ENCODE results near the gene MRPL19. TPM values are rescaled to one million over a fixed set of nuclear protein-coding genes. Genes with fewer than 3 reads are reported as not detected.
A peak's percentile ranks its signal among the peaks of the same experiment; 100 is the strongest.

MRPL19 gene
- total and polyA plus RNA-seq, 10 of the 15 experiments (the other 5 are each of a cell fraction or from before 2014, with no cell fraction given) = 13.1 to 99.0 (median 56.6) TPM

DNA sequence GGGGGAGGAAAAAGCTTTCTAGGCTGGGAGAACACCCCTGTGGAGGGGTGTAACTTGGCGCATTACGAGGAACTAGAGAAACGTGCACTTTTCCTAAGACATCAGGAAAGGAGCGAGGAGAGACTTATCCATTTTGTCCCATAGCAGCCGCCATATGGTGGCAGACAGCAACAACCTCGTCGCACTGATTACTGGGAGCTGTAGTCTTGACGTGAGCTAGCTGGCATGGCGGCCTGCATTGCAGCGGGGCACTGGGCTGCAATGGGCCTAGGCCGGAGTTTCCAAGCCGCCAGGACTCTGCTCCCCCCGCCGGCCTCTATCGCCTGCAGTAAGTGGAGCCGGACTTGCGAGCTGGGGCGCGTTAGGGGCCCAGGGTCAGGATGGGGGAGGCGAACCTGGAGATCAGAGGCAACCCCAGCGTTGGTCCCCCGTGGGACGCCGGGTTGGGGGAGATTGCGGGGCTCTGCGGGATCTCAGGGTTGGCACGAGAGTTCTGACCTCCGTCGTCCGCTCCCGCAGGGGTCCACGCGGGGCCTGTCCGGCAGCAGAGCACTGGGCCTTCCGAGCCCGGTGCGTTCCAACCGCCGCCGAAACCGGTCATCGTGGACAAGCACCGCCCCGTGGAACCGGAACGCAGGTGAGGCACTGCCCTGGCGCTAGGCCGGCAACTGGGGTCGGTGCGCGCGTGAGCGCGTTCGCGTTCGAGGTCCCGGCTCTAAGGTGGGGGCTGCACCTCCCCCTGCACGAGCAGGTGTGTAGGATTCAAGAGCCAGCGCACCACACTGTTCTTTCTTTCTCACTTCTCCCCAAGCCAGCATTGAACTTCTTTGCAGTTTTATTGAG, at the start of gene MRPL19 (continued):
- TF ChIP-seq, protein P1, sequence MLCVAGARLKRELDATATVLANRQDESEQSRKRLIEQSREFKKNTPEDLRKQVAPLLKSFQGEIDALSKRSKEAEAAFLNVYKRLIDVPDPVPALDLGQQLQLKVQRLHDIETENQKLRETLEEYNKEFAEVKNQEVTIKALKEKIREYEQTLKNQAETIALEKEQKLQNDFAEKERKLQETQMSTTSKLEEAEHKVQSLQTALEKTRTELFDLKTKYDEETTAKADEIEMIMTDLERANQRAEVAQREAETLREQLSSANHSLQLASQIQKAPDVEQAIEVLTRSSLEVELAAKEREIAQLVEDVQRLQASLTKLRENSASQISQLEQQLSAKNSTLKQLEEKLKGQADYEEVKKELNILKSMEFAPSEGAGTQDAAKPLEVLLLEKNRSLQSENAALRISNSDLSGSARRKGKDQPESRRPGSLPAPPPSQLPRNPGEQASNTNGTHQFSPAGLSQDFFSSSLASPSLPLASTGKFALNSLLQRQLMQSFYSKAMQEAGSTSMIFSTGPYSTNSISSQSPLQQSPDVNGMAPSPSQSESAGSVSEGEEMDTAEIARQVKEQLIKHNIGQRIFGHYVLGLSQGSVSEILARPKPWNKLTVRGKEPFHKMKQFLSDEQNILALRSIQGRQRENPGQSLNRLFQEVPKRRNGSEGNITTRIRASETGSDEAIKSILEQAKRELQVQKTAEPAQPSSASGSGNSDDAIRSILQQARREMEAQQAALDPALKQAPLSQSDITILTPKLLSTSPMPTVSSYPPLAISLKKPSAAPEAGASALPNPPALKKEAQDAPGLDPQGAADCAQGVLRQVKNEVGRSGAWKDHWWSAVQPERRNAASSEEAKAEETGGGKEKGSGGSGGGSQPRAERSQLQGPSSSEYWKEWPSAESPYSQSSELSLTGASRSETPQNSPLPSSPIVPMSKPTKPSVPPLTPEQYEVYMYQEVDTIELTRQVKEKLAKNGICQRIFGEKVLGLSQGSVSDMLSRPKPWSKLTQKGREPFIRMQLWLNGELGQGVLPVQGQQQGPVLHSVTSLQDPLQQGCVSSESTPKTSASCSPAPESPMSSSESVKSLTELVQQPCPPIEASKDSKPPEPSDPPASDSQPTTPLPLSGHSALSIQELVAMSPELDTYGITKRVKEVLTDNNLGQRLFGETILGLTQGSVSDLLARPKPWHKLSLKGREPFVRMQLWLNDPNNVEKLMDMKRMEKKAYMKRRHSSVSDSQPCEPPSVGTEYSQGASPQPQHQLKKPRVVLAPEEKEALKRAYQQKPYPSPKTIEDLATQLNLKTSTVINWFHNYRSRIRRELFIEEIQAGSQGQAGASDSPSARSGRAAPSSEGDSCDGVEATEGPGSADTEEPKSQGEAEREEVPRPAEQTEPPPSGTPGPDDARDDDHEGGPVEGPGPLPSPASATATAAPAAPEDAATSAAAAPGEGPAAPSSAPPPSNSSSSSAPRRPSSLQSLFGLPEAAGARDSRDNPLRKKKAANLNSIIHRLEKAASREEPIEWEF (IDR thresholded peaks at IDR 0.05; ENCODE audit: insufficient replicate concordance, low read depth, low read length) = no peak
- peak; percentile 65 for TF ChIP-seq DPF2 (IDR thresholded peaks at IDR 0.05)
- TF ChIP-seq RAD21 (IDR thresholded peaks at IDR 0.05; ENCODE audit: insufficient read depth, low read depth, low read length) = no peak
- TF ChIP-seq PBX3 (IDR thresholded peaks at IDR 0.05; ENCODE audit: insufficient replicate concordance, low read depth, low read length) = no peak
- TF ChIP-seq PML (IDR thresholded peaks at IDR 0.05; ENCODE audit: low read length) = no peak
- TF ChIP-seq NBN (IDR thresholded peaks at IDR 0.05) = peak; percentile 72; the same call in 1 of the 2 replicates
- TF ChIP-seq PAX8 (IDR thresholded peaks at IDR 0.05) = no peak
- no peak for TF ChIP-seq TCF3 (IDR thresholded peaks at IDR 0.05; ENCODE audit: borderline replicate concordance, insufficient read depth, low read depth, low read length)
- TF ChIP-seq ETV6 (conservative IDR thresholded peaks at IDR 0.05 in 1 of 2, IDR thresholded peaks at IDR 0.05 in 1 of 2; ENCODE audit: borderline replicate concordance in 1 of 2, low read depth in 1 of 2) = no peak
- TF ChIP-seq PAX5 (IDR thresholded peaks at IDR 0.05; ENCODE audit: borderline replicate concordance, low read depth, low read length) = 0 out of 2 replicates have a peak, but pooled peaks have one; percentile 12
- peak; percentile 96 for TF ChIP-seq CREM (IDR thresholded peaks at IDR 0.05; ENCODE audit: low read depth)
- peak; percentile 64; the same call in 1 of the 2 replicates for TF ChIP-seq SMAD5 (IDR thresholded peaks at IDR 0.05; ENCODE audit: low read depth)
- TF ChIP-seq, protein P2, sequence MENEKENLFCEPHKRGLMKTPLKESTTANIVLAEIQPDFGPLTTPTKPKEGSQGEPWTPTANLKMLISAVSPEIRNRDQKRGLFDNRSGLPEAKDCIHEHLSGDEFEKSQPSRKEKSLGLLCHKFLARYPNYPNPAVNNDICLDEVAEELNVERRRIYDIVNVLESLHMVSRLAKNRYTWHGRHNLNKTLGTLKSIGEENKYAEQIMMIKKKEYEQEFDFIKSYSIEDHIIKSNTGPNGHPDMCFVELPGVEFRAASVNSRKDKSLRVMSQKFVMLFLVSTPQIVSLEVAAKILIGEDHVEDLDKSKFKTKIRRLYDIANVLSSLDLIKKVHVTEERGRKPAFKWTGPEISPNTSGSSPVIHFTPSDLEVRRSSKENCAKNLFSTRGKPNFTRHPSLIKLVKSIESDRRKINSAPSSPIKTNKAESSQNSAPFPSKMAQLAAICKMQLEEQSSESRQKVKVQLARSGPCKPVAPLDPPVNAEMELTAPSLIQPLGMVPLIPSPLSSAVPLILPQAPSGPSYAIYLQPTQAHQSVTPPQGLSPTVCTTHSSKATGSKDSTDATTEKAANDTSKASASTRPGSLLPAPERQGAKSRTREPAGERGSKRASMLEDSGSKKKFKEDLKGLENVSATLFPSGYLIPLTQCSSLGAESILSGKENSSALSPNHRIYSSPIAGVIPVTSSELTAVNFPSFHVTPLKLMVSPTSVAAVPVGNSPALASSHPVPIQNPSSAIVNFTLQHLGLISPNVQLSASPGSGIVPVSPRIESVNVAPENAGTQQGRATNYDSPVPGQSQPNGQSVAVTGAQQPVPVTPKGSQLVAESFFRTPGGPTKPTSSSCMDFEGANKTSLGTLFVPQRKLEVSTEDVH (IDR thresholded peaks at IDR 0.05; ENCODE audit: low read depth, partially characterized antibody) = no peak
- TF ChIP-seq, protein P3, sequence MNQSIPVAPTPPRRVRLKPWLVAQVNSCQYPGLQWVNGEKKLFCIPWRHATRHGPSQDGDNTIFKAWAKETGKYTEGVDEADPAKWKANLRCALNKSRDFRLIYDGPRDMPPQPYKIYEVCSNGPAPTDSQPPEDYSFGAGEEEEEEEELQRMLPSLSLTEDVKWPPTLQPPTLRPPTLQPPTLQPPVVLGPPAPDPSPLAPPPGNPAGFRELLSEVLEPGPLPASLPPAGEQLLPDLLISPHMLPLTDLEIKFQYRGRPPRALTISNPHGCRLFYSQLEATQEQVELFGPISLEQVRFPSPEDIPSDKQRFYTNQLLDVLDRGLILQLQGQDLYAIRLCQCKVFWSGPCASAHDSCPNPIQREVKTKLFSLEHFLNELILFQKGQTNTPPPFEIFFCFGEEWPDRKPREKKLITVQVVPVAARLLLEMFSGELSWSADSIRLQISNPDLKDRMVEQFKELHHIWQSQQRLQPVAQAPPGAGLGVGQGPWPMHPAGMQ (IDR thresholded peaks at IDR 0.05; ENCODE audit: borderline replicate concordance) = no peak
- TF ChIP-seq HDGF (IDR thresholded peaks at IDR 0.05) = peak; percentile 64; the same call in 1 of the 2 replicates
- TF ChIP-seq EGR1 (IDR thresholded peaks at IDR 0.05; ENCODE audit: borderline replicate concordance in 1 of 2, low read depth in 2 of 2, low read length in 2 of 2) = no peak
- peak; percentile 33; the same call in 1 of the 2 replicates for TF ChIP-seq SPI1 (IDR thresholded peaks at IDR 0.05; ENCODE audit: borderline replicate concordance, insufficient read depth, low read depth, low read length)
- no peak for TF ChIP-seq JUND (IDR thresholded peaks at IDR 0.05; ENCODE audit: low read depth, low read length)
